ENCODE results near the gene LAGE3. TPM values are rescaled to one million over a fixed set of nuclear protein-coding genes. Genes with fewer than 3 reads are reported as not detected.

LAGE3 gene
- total and polyA plus RNA-seq, 10 of the 15 experiments (the other 5 are each of a cell fraction or from before 2014, with no cell fraction given): 5.3 to 63.7 (median 19.7) TPM

DNA sequence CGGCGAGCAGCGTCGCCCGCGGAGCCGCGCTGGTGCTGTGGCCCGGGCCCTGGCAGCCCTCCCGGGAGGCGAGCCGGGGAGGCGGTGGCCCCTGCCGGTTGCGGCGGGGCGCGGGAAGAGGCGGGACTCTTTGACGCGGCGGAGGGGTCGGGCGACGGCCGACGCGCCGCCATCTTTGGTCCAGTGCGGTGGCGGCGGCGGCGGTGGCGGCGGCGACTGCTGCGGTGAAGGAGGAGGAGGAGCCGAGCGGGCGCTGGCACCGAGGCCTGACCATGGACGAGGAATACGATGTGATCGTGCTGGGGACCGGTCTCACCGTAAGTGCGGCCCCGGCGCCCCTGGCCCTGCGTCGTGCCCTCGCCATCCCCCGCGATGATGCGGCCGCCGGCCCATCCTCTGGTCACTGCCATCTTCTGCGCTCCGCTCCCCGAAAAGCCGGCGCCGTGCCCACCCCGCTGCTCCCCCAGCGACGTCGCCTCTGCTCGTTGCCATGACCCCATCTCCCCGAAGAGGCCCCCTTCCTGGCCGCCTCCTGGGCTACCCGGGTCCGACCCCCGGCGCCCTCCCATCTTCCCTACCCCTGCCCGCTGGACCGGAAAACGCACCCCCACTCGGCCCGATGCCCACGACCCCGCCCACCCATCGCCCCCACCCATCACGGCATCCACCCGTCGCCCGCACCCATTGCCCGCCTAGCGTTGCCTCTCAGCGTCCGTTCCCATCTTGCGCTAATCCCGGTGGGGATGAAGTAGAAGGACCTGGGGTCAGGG is 41.9 kb downstream of the LAGE3 start, which contains the start of gene GDI1 (continued):
- TF ChIP-seq, protein P1, sequence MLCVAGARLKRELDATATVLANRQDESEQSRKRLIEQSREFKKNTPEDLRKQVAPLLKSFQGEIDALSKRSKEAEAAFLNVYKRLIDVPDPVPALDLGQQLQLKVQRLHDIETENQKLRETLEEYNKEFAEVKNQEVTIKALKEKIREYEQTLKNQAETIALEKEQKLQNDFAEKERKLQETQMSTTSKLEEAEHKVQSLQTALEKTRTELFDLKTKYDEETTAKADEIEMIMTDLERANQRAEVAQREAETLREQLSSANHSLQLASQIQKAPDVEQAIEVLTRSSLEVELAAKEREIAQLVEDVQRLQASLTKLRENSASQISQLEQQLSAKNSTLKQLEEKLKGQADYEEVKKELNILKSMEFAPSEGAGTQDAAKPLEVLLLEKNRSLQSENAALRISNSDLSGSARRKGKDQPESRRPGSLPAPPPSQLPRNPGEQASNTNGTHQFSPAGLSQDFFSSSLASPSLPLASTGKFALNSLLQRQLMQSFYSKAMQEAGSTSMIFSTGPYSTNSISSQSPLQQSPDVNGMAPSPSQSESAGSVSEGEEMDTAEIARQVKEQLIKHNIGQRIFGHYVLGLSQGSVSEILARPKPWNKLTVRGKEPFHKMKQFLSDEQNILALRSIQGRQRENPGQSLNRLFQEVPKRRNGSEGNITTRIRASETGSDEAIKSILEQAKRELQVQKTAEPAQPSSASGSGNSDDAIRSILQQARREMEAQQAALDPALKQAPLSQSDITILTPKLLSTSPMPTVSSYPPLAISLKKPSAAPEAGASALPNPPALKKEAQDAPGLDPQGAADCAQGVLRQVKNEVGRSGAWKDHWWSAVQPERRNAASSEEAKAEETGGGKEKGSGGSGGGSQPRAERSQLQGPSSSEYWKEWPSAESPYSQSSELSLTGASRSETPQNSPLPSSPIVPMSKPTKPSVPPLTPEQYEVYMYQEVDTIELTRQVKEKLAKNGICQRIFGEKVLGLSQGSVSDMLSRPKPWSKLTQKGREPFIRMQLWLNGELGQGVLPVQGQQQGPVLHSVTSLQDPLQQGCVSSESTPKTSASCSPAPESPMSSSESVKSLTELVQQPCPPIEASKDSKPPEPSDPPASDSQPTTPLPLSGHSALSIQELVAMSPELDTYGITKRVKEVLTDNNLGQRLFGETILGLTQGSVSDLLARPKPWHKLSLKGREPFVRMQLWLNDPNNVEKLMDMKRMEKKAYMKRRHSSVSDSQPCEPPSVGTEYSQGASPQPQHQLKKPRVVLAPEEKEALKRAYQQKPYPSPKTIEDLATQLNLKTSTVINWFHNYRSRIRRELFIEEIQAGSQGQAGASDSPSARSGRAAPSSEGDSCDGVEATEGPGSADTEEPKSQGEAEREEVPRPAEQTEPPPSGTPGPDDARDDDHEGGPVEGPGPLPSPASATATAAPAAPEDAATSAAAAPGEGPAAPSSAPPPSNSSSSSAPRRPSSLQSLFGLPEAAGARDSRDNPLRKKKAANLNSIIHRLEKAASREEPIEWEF (IDR thresholded peaks at IDR 0.05; ENCODE audit: insufficient replicate concordance, low read depth, low read length): no peak
- TF ChIP-seq STAT3 (IDR thresholded peaks at IDR 0.05; ENCODE audit: low read depth, low read length): no peak
- TF ChIP-seq, protein P2, sequence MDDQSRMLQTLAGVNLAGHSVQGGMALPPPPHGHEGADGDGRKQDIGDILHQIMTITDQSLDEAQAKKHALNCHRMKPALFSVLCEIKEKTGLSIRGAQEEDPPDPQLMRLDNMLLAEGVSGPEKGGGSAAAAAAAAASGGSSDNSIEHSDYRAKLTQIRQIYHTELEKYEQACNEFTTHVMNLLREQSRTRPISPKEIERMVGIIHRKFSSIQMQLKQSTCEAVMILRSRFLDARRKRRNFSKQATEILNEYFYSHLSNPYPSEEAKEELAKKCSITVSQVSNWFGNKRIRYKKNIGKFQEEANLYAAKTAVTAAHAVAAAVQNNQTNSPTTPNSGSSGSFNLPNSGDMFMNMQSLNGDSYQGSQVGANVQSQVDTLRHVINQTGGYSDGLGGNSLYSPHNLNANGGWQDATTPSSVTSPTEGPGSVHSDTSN (IDR thresholded peaks at IDR 0.05; ENCODE audit: insufficient replicate concordance, low read depth, low read length): no peak
- no peak for TF ChIP-seq IRF4 (IDR thresholded peaks at IDR 0.05; ENCODE audit: low read depth, low read length)
- TF ChIP-seq, protein P3, sequence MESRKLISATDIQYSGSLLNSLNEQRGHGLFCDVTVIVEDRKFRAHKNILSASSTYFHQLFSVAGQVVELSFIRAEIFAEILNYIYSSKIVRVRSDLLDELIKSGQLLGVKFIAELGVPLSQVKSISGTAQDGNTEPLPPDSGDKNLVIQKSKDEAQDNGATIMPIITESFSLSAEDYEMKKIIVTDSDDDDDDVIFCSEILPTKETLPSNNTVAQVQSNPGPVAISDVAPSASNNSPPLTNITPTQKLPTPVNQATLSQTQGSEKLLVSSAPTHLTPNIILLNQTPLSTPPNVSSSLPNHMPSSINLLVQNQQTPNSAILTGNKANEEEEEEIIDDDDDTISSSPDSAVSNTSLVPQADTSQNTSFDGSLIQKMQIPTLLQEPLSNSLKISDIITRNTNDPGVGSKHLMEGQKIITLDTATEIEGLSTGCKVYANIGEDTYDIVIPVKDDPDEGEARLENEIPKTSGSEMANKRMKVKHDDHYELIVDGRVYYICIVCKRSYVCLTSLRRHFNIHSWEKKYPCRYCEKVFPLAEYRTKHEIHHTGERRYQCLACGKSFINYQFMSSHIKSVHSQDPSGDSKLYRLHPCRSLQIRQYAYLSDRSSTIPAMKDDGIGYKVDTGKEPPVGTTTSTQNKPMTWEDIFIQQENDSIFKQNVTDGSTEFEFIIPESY (IDR thresholded peaks at IDR 0.05): no peak
- no peak for TF ChIP-seq TBL1XR1 (IDR thresholded peaks at IDR 0.05; ENCODE audit: low read depth, low read length)
- no peak for TF ChIP-seq IKZF2 (IDR thresholded peaks at IDR 0.05)
- TF ChIP-seq NRF1 (conservative IDR thresholded peaks at IDR 0.05; ENCODE audit: low read depth, low read length): no peak
- peak; percentile 49; the same call in 1 of the 2 replicates for TF ChIP-seq ZSCAN29 (IDR thresholded peaks at IDR 0.05)
- 0 out of 2 replicates have a peak, but pooled peaks have one; percentile 7 for TF ChIP-seq CREB1 (IDR thresholded peaks at IDR 0.05; ENCODE audit: low read depth)
- peak; percentile 54; the same call in 1 of the 2 replicates for TF ChIP-seq RB1 (IDR thresholded peaks at IDR 0.05; ENCODE audit: borderline replicate concordance)
- 0 out of 2 replicates have a peak, but pooled peaks have one; percentile 29 for TF ChIP-seq POLR2AphosphoS5 (IDR thresholded peaks at IDR 0.05; ENCODE audit: low read length)
- TF ChIP-seq, protein P4, sequence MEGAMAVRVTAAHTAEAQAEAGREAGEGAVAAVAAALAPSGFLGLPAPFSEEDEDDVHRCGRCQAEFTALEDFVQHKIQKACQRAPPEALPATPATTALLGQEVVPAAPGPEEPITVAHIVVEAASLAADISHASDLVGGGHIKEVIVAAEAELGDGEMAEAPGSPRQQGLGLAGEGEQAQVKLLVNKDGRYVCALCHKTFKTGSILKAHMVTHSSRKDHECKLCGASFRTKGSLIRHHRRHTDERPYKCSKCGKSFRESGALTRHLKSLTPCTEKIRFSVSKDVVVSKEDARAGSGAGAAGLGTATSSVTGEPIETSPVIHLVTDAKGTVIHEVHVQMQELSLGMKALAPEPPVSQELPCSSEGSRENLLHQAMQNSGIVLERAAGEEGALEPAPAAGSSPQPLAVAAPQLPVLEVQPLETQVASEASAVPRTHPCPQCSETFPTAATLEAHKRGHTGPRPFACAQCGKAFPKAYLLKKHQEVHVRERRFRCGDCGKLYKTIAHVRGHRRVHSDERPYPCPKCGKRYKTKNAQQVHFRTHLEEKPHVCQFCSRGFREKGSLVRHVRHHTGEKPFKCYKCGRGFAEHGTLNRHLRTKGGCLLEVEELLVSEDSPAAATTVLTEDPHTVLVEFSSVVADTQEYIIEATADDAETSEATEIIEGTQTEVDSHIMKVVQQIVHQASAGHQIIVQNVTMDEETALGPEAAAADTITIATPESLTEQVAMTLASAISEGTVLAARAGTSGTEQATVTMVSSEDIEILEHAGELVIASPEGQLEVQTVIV (IDR thresholded peaks at IDR 0.05; ENCODE audit: borderline replicate concordance, partially characterized antibody): no peak

All from GM12878 (cell line).